Measurements from ENCODE around the gene KDM8.
"Not testable (repeated sequence)": the region's sequence is repeated elsewhere in the genome, so short reads cannot be mapped to it uniquely, and the experiment has no call there.

KDM8 gene

GRCh38 chr16:27191352-27191924, 11.9 kb upstream of the KDM8 start:
- no peak for DNase-seq (ENCODE audit: low read depth)

- DNase-seq (ENCODE audit: low read depth), result no peak
Observed at GRCh38 chr16:27193300-27193990, 9.9 kb upstream of the KDM8 start.

GRCh38 chr16:27195076-27195741, 8.1 kb upstream of the KDM8 start:
- no peak for DNase-seq (ENCODE audit: low read depth)

- DNase-seq (ENCODE audit: low read depth), result peak; percentile 26
Observed at GRCh38 chr16:27195941-27196595, 7.3 kb upstream of the KDM8 start.

GRCh38 chr16:27197004-27197403, 6.3 kb upstream of the KDM8 start:
- no peak for DNase-seq (ENCODE audit: low read depth)

- DNase-seq (ENCODE audit: low read depth), result no peak
Observed at GRCh38 chr16:27198451-27199234, 4.7 kb upstream of the KDM8 start.

GRCh38 chr16:27199235-27199586, 4.1 kb upstream of the KDM8 start:
- no peak for DNase-seq (ENCODE audit: low read depth)

- DNase-seq (ENCODE audit: low read depth), result no peak
Observed at GRCh38 chr16:27199736-27200135, 3.6 kb upstream of the KDM8 start.

GRCh38 chr16:27200914-27201313, 2.4 kb upstream of the KDM8 start:
- DNase-seq (ENCODE audit: low read depth), result not testable (repeated sequence)

- peak; percentile 81 for DNase-seq (ENCODE audit: low read depth)
Observed at GRCh38 chr16:27202923-27203506, 311 bp upstream of the KDM8 start.

GRCh38 chr16:27204312-27204915, 1.1 kb downstream of the KDM8 start:
- no peak for DNase-seq (ENCODE audit: low read depth)

GRCh38 chr16:27205423-27206065, 2.2 kb downstream of the KDM8 start:
- DNase-seq (ENCODE audit: low read depth), result no peak

GRCh38 chr16:27207121-27207520, 3.8 kb downstream of the KDM8 start:
- DNase-seq (ENCODE audit: low read depth), result not testable (repeated sequence)

GRCh38 chr16:27208081-27208680, 4.9 kb downstream of the KDM8 start:
- DNase-seq (ENCODE audit: low read depth), result no peak

- no peak for DNase-seq (ENCODE audit: low read depth)
Observed at GRCh38 chr16:27208796-27209195, 5.5 kb downstream of the KDM8 start.

GRCh38 chr16:27209591-27209990, 6.3 kb downstream of the KDM8 start:
- DNase-seq (ENCODE audit: low read depth), result no peak

GRCh38 chr16:27210174-27210573, 6.8 kb downstream of the KDM8 start:
- no peak for DNase-seq (ENCODE audit: low read depth)

GRCh38 chr16:27211026-27211425, 7.7 kb downstream of the KDM8 start:
- no peak for DNase-seq (ENCODE audit: low read depth)

- no peak for DNase-seq (ENCODE audit: low read depth)
Observed at GRCh38 chr16:27214084-27214961, 11.0 kb downstream of the KDM8 start.

All from activated T-helper 1 cell treated with Interleukin-2 at 50 U/mL for 16 hours (primary cell).